ENCODE measurements around the gene PAPPA.

PAPPA gene

DNA sequence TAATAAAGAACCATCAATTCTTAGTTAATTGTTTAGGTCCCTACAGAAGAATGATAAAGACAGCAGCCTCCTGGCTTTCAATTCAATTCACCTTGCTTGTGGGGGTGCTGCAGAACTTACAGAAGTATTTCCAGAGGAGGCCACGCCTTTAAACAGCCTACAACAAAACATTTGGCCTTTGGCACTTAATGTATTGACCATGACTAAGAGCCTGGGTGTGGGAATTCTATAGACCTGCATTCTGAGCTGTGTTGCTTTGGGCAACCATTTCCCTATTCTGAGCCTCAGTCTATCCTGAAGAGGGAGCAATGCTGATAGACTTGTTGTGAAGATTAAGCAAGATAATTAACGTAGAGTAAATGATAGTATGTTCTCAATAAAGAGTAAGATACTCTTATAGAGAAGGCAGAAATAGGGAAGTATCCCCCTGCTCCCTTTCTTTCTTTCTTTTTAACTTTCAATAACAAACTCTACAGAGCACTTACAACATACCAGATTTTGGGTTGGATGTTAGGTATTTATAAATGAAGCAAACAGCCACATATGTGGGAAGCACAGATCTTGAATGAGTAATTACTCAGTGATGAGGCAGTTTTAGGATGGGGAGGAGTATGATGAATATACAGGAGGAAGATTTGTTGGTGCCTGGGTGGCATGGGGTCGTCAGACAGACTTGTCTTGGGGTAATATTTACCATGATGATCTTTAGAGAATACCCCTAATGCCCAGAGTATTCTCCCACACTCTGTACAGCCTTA lies 28.4 kb downstream of the PAPPA start:
- DNase-seq (ENCODE audit: low read depth): no peak

- no peak for DNase-seq (ENCODE audit: low read depth)
Measured at GRCh38 chr9:116182876-116183275, 29.3 kb downstream of the PAPPA start.

DNA sequence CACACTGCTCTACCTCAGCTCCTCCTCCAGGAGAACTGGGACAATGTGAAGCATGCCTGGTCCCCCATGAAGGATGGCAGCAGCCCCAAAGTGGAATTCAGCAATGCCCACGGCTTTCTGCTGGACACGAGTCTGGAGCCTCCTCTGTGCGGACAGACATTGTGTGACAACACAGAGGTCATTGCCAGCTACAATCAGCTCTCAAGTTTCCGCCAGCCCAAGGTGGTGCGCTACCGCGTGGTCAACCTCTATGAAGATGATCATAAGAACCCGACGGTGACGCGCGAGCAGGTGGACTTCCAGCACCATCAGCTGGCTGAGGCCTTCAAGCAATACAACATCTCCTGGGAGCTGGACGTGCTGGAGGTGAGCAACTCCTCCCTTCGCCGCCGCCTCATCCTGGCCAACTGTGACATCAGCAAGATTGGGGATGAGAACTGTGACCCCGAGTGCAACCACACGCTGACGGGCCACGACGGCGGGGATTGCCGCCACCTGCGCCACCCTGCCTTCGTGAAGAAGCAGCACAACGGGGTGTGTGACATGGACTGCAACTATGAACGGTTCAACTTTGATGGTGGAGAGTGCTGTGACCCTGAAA lies 34.1 kb downstream of the PAPPA start:
- no peak for DNase-seq (ENCODE audit: low read depth)

DNA sequence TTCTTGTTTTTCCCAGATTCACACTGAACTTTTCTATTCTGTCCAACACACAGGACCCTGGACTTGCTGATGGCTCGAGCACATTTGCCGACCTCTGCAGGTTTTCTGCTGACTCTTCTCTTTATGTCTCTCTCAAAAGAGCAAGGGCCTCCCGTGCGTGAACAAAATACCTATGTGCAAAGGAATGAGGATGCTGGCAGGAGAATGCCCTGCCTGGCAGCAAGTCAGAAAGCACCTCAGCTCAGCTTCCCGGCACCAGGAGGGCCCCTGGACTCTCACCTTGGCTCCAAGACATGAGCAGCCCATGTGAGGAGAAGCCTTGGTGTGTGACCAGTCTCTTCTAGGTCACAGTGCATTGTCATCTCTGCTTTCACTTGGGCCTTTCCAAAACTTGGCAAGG lies 36.1 kb downstream of the PAPPA start:
- no peak for DNase-seq (ENCODE audit: low read depth)

- DNase-seq (ENCODE audit: low read depth): no peak
Measured at GRCh38 chr9:116190637-116191396, 37.2 kb downstream of the PAPPA start.

DNA sequence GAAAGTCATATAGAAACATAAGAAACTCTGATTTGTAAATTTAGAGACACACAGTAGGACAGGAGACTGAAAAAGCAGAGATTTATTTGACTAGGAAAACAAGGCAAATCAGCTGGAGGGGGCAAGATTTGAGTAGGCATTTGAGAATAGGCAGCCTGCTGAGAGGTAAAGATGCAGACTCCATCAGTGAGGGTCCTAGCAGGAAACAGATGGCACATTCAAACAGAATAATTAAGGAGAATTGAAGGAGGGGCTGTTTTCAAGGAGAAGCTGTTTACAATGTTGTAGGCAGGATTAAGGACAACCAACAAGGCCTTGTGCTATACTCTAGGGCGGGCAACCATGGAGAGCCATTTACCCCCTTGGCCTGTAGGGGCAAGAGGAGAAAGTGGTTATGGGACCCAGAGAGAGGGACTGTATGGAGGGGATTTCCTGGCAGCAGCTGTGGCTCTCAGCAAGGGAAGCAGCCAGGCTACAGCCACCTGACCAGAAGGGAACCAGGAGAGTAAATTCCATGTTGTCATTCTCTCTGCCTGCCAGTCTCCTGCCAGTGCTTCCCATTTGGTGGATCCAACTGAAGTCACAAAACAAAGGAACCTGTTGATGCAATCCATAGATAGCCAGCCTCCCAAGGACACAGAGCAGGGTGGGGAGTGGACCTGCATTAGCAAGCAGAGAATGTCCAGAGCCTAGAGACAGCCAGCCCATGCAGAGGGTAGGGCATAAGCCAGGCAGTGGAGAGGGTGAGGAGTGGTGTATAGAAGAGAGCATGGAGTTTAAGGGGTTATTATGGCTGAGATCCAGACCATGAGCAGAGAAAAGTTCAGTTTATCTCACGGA lies 38.2 kb downstream of the PAPPA start:
- no peak for DNase-seq (ENCODE audit: low read depth)

GRCh38 chr9:116193636-116194035 lies 40.0 kb downstream of the PAPPA start:
- DNase-seq (ENCODE audit: low read depth): no peak

DNA sequence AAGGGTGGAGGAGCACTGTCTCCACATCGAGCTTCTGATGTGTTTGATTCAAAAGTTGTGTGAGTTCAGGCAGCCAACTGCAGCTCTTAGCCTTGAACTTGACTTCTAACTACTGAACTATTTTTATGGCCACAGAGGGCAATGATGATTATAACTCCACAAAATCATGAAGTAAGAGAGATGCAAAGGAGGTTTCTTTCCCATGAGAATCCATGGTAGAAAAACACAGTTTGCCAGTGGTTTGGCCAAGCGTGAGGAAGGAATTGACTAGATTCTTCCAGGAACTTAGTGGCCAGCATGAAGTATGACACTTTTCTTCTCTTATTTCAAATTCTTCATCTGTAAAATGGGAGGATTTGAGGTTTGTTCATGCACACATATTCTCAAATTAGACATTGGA lies 43.2 kb downstream of the PAPPA start:
- no peak for DNase-seq (ENCODE audit: low read depth)

DNA sequence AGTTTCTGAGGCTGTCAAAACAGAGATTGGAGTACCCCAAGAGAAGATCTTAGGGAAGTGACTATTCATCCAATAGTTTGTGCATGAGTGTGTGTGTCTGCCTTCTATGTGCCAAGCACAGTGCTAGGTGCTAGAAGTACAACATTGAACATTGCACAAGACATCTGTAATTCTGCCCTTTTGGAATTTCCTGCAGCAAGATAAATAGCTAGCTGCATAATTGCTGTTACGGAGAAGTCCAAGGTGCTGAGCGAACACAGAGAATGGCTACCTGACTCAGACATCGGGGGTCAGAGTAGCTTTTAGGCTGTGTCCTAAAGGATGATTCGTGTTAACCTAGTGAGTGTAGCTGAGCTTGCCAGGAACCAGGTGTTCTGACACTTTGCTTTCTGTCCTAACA lies 44.8 kb downstream of the PAPPA start:
- no peak for DNase-seq (ENCODE audit: low read depth)

GRCh38 chr9:116202219-116202912 lies 48.8 kb downstream of the PAPPA start:
- no peak for DNase-seq (ENCODE audit: low read depth)

- no peak for DNase-seq (ENCODE audit: low read depth)
Measured at GRCh38 chr9:116204252-116204882, 50.8 kb downstream of the PAPPA start.

GRCh38 chr9:116207371-116208111 lies 54.0 kb downstream of the PAPPA start:
- DNase-seq (ENCODE audit: low read depth): no peak

DNA sequence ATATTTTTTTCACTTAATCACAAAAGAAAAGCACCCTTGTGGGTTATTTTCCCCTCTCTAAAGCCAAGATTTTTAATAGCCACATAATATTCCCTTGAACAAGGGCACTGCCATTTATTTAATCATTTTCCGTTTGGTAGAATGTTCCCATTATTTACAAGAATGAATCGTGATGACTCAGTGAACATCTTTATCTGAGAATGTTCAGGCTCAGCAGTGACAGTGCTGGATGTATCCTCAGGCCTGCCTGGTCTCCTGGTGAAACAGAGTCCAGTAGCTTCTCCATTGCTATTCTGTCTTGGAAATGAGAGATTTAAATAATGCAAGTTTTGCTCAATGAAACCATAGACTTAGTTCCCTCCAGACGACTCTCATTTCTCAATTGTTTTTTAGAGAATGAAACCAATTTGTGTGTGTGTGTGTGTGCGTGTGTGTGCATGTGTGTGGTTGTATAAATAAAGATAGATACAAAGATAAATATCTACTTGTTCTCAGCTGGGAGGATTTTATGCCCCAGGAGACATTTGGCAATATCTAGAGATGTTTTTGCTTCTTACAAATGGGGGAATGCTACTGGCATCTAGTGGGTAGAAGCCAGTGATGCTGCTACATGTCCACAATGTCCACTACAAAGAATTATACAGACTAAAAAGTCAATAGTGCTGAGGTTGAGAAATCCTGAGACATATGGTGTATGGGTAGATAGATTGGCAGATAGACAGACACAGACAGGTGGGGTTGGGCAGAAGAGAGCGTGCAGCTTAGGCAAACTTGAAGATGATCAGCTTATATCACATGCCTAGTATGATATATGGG lies 55.0 kb downstream of the PAPPA start:
- DNase-seq (ENCODE audit: low read depth): no peak

GRCh38 chr9:116209414-116210116 lies 56.0 kb downstream of the PAPPA start:
- no peak for DNase-seq (ENCODE audit: low read depth)

GRCh38 chr9:116212986-116213692 lies 59.5 kb downstream of the PAPPA start:
- DNase-seq (ENCODE audit: low read depth): no peak

GRCh38 chr9:116213693-116214047 lies 60.1 kb downstream of the PAPPA start:
- DNase-seq (ENCODE audit: low read depth): no peak

- no peak for DNase-seq (ENCODE audit: low read depth)
Measured at GRCh38 chr9:116218399-116218798, 64.8 kb downstream of the PAPPA start.

GRCh38 chr9:116219686-116220085 lies 66.1 kb downstream of the PAPPA start:
- DNase-seq (ENCODE audit: low read depth): no peak
